ENCODE measurements around the gene SLC24A3.

The SLC24A3 gene

GRCh38 chr20:19758501-19759331 is 546.3 kb downstream of the SLC24A3 start:
- DNase-seq: peak in 41 of 56 donors; percentile 7 to 67 (median 46)

DNA sequence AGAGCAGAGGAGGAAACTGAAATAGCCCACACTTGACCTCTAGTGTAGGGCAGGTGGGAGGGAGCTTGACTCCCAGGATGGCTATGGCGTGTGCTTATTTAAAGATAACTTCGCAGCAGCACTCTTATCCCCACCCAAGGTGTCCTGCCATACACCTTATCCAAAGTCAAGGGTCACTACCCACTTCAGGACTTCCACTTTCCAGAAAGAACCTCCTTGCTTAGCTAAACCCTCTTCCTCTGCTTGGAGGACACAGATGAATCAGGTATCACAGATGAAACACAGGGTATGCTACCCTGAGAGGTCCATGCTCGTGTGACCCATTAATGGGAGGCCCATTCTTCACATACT is 547.9 kb downstream of the SLC24A3 start:
- no peak for DNase-seq

DNA sequence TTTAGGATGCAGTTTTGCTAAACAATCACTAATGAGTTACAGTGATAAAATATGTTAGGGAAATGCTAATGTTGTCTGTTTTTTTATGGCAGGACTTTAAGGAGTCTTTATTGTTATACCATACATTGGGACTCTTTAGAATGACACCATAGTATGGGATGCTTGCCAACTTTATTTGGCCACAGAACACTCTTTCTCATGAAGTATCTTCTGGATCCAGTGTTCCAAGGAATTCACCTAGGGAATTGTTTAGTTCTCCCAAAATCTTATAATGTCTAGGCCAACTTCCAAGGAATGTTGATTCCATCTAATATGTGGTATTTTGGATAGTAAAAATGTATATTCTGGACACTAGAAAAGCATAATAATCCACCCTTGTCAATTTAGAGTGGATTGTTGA is 548.9 kb downstream of the SLC24A3 start:
- no peak for DNase-seq

DNA sequence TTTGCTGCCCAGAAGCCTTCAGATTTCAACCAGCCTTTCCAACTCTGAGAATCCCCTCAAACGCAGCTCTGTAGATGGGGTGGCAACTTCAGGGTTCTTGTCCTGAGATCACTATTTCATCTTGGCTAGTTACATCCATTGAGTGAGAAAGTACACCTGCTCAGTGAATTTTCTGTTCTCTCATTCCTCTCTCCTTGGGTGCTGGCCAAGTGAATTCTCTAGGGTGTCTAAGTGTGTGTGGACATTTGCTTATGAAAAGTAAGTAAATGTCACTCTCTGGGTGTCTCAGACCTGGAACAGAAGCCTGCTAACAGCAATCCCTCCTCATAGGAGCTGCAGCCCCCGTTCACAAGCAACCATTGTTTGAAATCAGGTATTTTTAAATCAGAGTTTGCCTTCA is 549.4 kb downstream of the SLC24A3 start:
- DNase-seq: no peak

DNA sequence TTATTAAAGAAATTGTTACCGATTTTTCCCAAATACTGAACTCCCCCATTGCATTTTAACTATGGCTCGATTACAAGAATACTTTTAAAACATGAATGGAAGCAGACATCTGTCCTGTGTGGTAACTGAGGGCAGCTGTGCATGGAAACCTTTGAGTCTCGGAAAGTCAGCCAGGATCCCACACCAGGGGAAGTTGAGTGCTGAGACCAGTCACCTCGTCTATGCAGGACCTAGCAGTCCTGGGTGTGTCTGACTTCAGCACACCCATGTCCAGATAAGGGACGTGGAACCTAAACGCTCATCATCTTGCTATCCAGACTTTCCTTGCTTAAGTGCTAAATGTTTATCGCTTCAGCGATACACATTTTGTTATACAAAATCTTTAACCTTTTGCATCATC is 551.8 kb downstream of the SLC24A3 start:
- no peak for DNase-seq

GRCh38 chr20:19765266-19765665 is 552.8 kb downstream of the SLC24A3 start:
- no peak for DNase-seq

- no peak for DNase-seq
These were observed 553.5 kb downstream of the SLC24A3 start for GRCh38 chr20:19765913-19766312.

- no peak for DNase-seq
These were observed 554.6 kb downstream of the SLC24A3 start for GRCh38 chr20:19767070-19767469.

- DNase-seq: no peak
These were observed 555.9 kb downstream of the SLC24A3 start for GRCh38 chr20:19768325-19768842.

DNA sequence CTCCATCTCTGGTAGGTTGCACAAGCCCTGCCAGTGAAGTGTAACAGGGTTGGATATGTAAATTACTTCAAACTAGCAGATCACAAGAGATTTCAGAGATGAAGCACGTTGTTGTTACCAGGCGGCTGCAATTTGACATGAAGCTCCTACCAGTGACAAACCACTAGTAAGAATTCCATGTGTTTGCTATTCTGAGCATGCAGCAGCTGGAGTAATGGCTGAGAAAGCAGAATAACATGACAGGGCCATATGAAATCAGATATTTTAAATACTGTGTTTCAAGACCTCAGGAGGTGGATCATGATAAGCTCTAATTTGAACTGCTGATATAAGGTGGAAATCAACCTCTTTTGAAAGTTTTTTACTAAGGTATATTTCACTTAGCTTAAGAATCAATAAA is 557.1 kb downstream of the SLC24A3 start:
- DNase-seq: no peak

- no peak for DNase-seq
These were observed 557.9 kb downstream of the SLC24A3 start for GRCh38 chr20:19770375-19770774.

GRCh38 chr20:19771031-19771430 is 558.6 kb downstream of the SLC24A3 start:
- no peak for DNase-seq
